ENCODE measurements around the gene CA14. TPM values are rescaled to one million over a fixed set of nuclear protein-coding genes. Genes with fewer than 3 reads are reported as not detected.
"Not testable (repeated sequence)": the region's sequence is repeated elsewhere in the genome, so short reads cannot be mapped to it uniquely, and the experiment has no call there.

The CA14 gene
- total RNA-seq, 1 donor from 2014 or later = 2.4 TPM

- DNase-seq (ENCODE audit: low spot score) = no peak
These were observed 22.6 kb downstream of the CA14 start for GRCh38 chr1:150280138-150280707.

DNA sequence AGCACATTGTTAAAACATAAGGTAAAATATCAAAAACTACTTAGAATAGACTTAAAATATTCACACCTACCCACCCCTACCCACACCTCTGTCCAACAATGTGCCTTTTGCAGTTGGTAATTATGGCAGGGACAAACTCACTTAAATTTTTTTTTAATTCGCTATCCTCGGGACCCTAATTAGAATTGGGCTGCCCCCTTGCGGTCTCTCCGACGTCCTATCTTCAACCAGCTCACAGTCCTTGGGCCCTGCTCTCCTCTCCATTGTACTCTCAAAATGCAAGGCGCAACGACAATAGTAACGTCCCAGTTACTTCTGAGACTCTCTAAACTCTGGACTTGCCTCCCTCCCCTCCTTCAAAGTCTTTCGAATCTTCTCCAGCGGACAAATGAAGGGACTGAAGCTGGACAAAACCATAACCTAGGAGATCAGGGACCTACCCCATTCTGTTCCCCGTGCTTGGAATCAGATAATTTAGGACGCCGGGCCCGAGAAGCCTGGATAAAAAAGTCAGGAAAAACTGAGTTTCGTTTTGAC is 23.7 kb downstream of the CA14 start:
- peak; percentile 72 for DNase-seq (ENCODE audit: low spot score)

GRCh38 chr1:150281758-150282557 is 24.4 kb downstream of the CA14 start, which contains the start of gene CIART:
Gene CIART, plus strand, starts transcription at chr1:150282554. Its CDS starts 714 bp downstream, at chr1:150283268.
- peak; percentile 96 for DNase-seq (ENCODE audit: low spot score)

DNA sequence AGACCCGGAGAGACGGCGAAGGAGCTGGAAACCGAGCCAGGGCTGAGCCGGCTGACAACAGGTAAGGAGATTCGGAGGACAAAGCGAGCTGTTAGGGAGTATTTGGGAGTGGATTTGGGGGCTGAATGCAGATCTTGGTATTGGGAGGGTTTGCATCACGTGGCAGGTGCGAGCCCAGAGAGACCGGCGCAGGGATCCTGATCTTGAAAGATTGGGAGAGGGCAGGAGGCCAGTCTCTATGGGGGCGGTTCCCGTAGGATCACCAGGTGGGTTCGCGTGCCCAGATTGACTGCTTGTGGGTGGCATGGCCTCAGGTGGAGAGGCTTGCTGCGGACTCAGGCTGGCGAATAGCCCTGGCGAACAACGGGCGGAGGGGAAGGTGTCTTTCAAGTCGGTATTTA is 25.0 kb downstream of the CA14 start:
- DNase-seq (ENCODE audit: low spot score) = peak; percentile 19

DNA sequence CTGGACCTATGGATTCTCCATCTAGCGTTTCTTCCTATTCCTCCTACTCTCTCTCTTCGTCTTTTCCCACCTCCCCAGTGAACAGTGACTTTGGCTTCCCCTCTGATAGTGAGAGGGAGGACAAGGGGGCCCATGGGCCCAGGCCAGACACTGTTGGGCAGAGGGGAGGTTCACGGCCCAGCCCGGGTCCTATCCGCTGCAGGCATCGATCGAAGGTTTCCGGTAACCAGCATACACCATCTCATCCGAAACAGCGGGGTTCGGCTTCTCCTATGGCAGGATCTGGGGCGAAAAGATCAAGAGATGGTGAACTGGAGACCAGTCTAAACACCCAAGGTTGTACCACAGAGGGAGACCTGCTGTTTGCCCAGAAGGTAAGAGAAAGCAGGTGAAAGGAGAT is 25.7 kb downstream of the CA14 start:
- no peak for DNase-seq (ENCODE audit: low spot score)

DNA sequence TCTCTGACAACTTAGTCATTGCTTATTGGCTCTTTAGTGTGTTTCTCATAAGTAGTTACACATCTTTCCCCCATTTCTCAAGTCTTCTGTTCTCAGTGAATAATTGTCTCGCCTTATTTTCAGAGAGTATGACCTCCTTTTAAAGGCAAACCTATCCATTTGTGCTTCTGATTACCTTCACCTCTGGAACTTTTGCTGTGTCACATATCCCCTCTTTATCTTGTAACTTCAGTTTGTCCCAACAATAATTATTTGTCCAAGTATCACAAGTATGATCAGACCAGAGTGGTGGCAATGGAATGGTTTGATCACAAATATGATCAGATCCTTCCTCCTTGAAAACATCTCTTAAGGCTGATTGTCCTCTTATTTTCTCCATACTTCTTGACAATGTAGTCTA is 30.8 kb downstream of the CA14 start:
- DNase-seq (ENCODE audit: low spot score) = no peak

DNA sequence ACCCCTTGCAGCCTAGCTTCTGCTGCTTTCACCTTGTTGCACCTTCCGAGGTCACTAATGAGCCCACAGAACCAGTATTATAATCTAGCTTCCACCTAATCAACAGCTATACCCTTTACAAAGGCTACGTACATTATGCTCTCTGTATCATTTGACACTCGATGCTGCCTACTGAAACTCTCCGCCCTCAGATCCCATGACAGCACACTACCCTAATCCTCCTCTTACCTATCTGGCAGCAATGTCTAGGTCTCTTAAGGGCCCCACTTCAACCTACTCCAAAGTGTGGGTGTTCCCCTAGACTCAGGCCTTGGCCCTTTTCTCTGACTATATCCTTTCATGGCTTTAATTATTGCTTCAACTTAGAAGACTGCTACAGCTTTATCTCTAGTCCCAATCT is 31.2 kb downstream of the CA14 start:
- DNase-seq (ENCODE audit: low spot score) = no peak

GRCh38 chr1:150293433-150294253 is 36.1 kb downstream of the CA14 start, which contains the start of gene MRPS21:
Gene MRPS21, plus strand, starts transcription at chr1:150293861. Its CDS starts 506 bp downstream, at chr1:150294367.
- peak; percentile 91 for DNase-seq (ENCODE audit: low spot score)

DNA sequence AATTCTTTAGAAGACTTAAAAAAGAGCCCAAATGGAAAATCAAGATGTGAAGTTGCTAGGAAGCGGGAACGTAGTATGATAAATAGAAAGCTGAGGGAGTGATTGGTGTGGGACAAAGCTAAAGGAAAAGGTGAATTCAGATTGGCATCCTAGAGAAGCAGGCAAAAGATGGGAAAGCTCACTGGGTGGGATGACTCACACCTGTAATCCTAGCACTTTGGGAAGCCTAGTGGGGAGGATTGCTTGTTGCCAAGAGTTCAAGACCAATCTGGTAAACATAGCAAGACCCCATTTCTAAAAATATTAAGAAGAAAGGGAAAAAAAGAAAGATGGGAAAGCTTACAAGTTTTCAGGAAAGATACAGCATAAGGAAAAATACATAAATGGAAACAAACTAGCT is 37.9 kb downstream of the CA14 start:
- DNase-seq (ENCODE audit: low spot score) = no peak

GRCh38 chr1:150299716-150300115 is 42.1 kb downstream of the CA14 start:
- no peak for DNase-seq (ENCODE audit: low spot score)

- DNase-seq (ENCODE audit: low spot score) = no peak
These were observed 44.8 kb downstream of the CA14 start for GRCh38 chr1:150302338-150302737.

DNA sequence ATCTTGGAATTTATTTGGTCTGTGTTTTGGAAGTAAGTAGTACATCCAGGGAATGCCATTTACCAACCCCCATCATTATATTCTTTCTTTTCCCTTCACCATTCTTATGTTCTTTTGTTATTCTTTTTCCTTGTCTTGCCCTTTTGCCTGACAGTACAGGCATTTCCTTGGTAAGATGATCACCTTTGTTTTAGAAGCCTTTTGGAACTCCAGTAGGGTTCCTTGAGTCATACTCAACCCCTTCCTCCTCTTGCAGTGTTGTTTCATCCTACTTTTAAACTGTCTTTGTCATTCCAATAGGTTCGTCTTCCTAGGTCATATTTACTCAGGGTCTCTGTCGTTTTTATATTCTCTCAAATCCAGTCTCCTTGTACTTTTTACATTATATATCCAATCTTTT is 45.3 kb downstream of the CA14 start:
- no peak for DNase-seq (ENCODE audit: low spot score)

- DNase-seq (ENCODE audit: low spot score) = not testable (repeated sequence)
These were observed 51.0 kb downstream of the CA14 start for GRCh38 chr1:150308585-150308984.

DNA sequence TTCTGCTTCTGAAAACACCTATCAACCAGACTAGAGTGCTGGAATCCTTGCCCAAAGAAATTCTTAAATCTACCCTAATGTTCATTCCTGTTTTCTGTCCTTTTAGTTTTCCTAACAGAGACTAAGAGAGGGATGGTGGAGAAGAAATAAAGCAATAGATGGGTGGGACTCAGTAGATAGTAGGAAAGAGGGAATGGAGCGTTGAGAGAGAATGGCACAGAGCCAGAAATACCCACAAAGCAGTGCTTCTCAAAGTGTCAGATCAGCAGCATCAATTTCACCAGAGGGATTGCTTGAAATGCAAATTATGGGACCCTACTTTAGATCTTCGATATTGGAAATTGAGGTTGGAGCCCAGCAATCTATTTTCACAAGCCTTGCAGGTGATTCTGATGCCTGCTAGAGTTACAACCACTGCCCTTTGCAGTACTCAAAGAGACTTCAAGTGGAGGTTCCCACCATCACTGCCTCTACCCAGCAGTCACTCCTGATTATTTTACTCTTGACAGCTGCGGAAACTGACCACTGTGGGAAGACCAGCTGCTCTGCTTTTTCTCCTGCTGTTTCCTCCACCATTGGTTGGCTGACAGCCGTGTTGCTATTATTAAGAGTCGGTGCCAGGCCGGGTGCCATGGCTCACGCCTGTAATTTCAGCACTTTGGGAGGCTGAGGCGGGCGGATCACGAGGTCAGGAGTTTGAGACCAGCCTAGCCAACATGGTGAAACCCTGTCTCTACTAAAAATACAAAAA is 52.4 kb downstream of the CA14 start:
- no peak for DNase-seq (ENCODE audit: low spot score)

GRCh38 chr1:150311762-150312161 is 54.2 kb downstream of the CA14 start:
- no peak for DNase-seq (ENCODE audit: low spot score)

Other genes with a start within 250 kb of the CA14 start
- 35.2 TPM for gene OTUD7B, start 247.0 kb upstream of the CA14 start, total RNA-seq
- gene VPS45, start 190.0 kb upstream of the CA14 start, total RNA-seq = 37.1 TPM
- gene PLEKHO1, start 107.9 kb upstream of the CA14 start, total RNA-seq = 56.4 TPM
- gene ANP32E, start 21.7 kb upstream of the CA14 start, total RNA-seq = 20.8 TPM
- gene APH1A, start 11.2 kb downstream of the CA14 start, total RNA-seq = 145 TPM
- gene C1orf54, start 15.0 kb downstream of the CA14 start, total RNA-seq = 26.8 TPM
- gene CIART, start 24.8 kb downstream of the CA14 start, total RNA-seq = 7.7 TPM
- 58.9 TPM for gene MRPS21, start 36.1 kb downstream of the CA14 start, total RNA-seq
- 50.8 TPM for gene PRPF3, start 63.8 kb downstream of the CA14 start, total RNA-seq
- gene RPRD2, start 106.4 kb downstream of the CA14 start, total RNA-seq = 33.2 TPM
- 28.3 TPM for gene TARS2, start 229.6 kb downstream of the CA14 start, total RNA-seq

Measured in mucosa of gallbladder (tissue), 1 donor.